Neural cell (in vitro differentiated cells): ENCODE results near the gene DCX. TPM values are rescaled to one million over a fixed set of nuclear protein-coding genes. Genes with fewer than 3 reads are reported as not detected.

Source experiments
- H2AFZ ChIP-seq: fragments of 200-600, 300-800 bp; sonication (generic), shearing (Covaris generic); 2 replicates; pipeline ENCODE4 v1.6.0; 2014; ENCODE audit warnings: low read depth, mild to moderate bottlenecking, antibody characterized with exemption, low read length, moderate library complexity
- H3F3A ChIP-seq: fragments of 200-600 bp; shearing (Covaris generic); 2 replicates; pipeline ENCODE4 v1.6.1; 2016; ENCODE audit warnings: mild to moderate bottlenecking, moderate library complexity, mixed read lengths, antibody characterized with exemption, low read length; ENCODE audit not compliant: insufficient read depth, poor library complexity, severe bottlenecking
- H3K27ac ChIP-seq: fragments of 200-600, 300-800 bp; sonication (generic), shearing (Covaris generic); 2 replicates; pipeline ENCODE4 v1.5.1; 2014; ENCODE audit warnings: mild to moderate bottlenecking, low read length, moderate library complexity
- H3K27me3 ChIP-seq: fragments of 300-800, 200-600 bp; sonication (generic), shearing (Covaris generic); 2 replicates; pipeline ENCODE4 v1.6.0; 2014; ENCODE audit warnings: mild to moderate bottlenecking, low read depth, low read length, moderate library complexity; ENCODE audit not compliant: insufficient read depth
- H3K36me3 ChIP-seq: fragments of 300-800, 200-600 bp; sonication (generic), shearing (Covaris generic); 2 replicates; pipeline ENCODE4 v1.5.1; 2014; ENCODE audit warnings: mild to moderate bottlenecking, antibody characterized with exemption, low read length, moderate library complexity; ENCODE audit not compliant: insufficient read depth
- H3K4me2 ChIP-seq: fragments of 300-800, 200-600 bp; sonication (generic), shearing (Covaris generic); 2 replicates; pipeline ENCODE4 v1.6.0; 2014; ENCODE audit warnings: mild to moderate bottlenecking, low read length
- H3K4me3 ChIP-seq: fragments of 300-800, 200-600 bp; sonication (generic), shearing (Covaris generic); 2 replicates; pipeline ENCODE4 v1.5.1; 2014; ENCODE audit warnings: mild to moderate bottlenecking, low read length, moderate library complexity
- H3K79me2 ChIP-seq: fragments of 200-600 bp; shearing (Covaris generic); replicated peaks from 2 replicates; pipeline ENCODE4 v1.6.0; 2014; ENCODE audit warnings: mild to moderate bottlenecking, low read length, moderate library complexity; ENCODE audit not compliant: insufficient read depth
- H3K9ac ChIP-seq: fragments of 300-800, 200-600 bp; sonication (generic), shearing (Covaris generic); 2 replicates; pipeline ENCODE4 v1.6.1; 2016; ENCODE audit warnings: mild to moderate bottlenecking, low read length, mixed read lengths
- H3K9me2 ChIP-seq: fragments of 200-600 bp; shearing (Covaris generic); 2 replicates; pipeline ENCODE4 v1.6.1; 2016; ENCODE audit warnings: mild to moderate bottlenecking, low read length, mixed read lengths; ENCODE audit not compliant: insufficient read depth
- H3K9me3 ChIP-seq: fragments of 200-600, 300-800 bp; sonication (generic), shearing (Covaris generic); 2 replicates; pipeline ENCODE4 v1.6.1; 2016; ENCODE audit warnings: mild to moderate bottlenecking, mixed run types, low read length, moderate library complexity, mixed read lengths
- H4K20me1 ChIP-seq: fragments of 200-600 bp; shearing (Covaris generic); 2 replicates; pipeline ENCODE4 v1.6.1; 2016; ENCODE audit warnings: mild to moderate bottlenecking, mixed run types; ENCODE audit not compliant: insufficient read depth
- CTCF ChIP-seq: fragments of 450-650 bp; IDR thresholded peaks from 2 replicates; pipeline ENCODE4 v1.5.1; 2014; ENCODE audit warnings: antibody characterized with exemption, mild to moderate bottlenecking, moderate library complexity; ENCODE audit not compliant: poor library complexity, severe bottlenecking
- EP300 ChIP-seq: fragments of 450-650 bp; conservative IDR thresholded peaks from 2 replicates; pipeline ENCODE4 v1.6.1; 2014; ENCODE audit warnings: antibody characterized with exemption, mild to moderate bottlenecking, moderate library complexity; ENCODE audit not compliant: poor library complexity, severe bottlenecking
- EZH2 ChIP-seq: fragments of 200-600, 300-800 bp; shearing (Covaris generic), sonication (generic); IDR thresholded peaks from 2 replicates; pipeline ENCODE4 v1.6.1; 2014; ENCODE audit warnings: antibody characterized with exemption, low read length, borderline replicate concordance, mild to moderate bottlenecking; ENCODE audit not compliant: insufficient read depth, poor library complexity, severe bottlenecking
- MXI1 ChIP-seq: fragments of 450-650 bp; conservative IDR thresholded peaks from 2 replicates; pipeline ENCODE4 v1.6.1; 2014; ENCODE audit warnings: antibody characterized with exemption, mild to moderate bottlenecking; ENCODE audit not compliant: poor library complexity, severe bottlenecking
- POLR2AphosphoS5 ChIP-seq: IDR thresholded peaks from 2 replicates; pipeline ENCODE4 v1.6.1; 2012
- RAD21 ChIP-seq: fragments of 450-650 bp; conservative IDR thresholded peaks from 2 replicates; pipeline ENCODE4 v1.6.1; 2014; ENCODE audit warnings: antibody characterized with exemption, mild to moderate bottlenecking, moderate library complexity
- REST ChIP-seq: IDR thresholded peaks from 2 replicates; pipeline ENCODE4 v1.6.1; 2012; ENCODE audit warnings: borderline replicate concordance
- SMC3 ChIP-seq: fragments of 450-650 bp; conservative IDR thresholded peaks from 2 replicates; pipeline ENCODE4 v1.6.1; 2014; ENCODE audit warnings: antibody characterized with exemption, mild to moderate bottlenecking, moderate library complexity; ENCODE audit not compliant: poor library complexity
- TAF1 ChIP-seq: IDR thresholded peaks from 2 replicates; pipeline ENCODE4 v1.6.1; 2012; ENCODE audit warnings: low read depth
- polyA plus RNA-seq: library from polyadenylated mRNA; depleted of rRNA; stranded (reverse); fragments of >200 nt; gene quantifications from 2 replicates; pipeline ENCODE4 v1.2.3, GENCODE V29; 2014

DCX gene
- polyA plus RNA-seq, 1 donor from 2014 or later, result 180 TPM

- Histone ChIP-seq H3K9me2 (no peaks in the 10 kb centered on the region), H3K36me3 (no peaks in the 10 kb centered on the region), H3K9me3 (no peaks in the 10 kb centered on the region), H3K27ac (no peak overlapping the region), H3K4me2 (no peak overlapping the region), H2AFZ (no peak overlapping the region), H3K4me3 (no peak overlapping the region), H3K27me3 (no peaks in the 10 kb centered on the region), H4K20me1 (no peaks in the 10 kb centered on the region), H3K79me2 (no peaks in the 10 kb centered on the region), H3F3A (no peaks in the 10 kb centered on the region), H3K9ac (no peak overlapping the region)
- no peak for TF ChIP-seq CTCF
- TF ChIP-seq RAD21, result no peak
- TF ChIP-seq EZH2, result no peak
- TF ChIP-seq POLR2AphosphoS5, result no peak
- TF ChIP-seq MXI1, result no peak
- no peak for TF ChIP-seq EP300
- no peak for TF ChIP-seq TAF1
- no peak for TF ChIP-seq REST
- TF ChIP-seq SMC3, result no peak
Measured at GRCh38 chrX:111288841-111289240, 123.2 kb downstream of the DCX start.

- no peaks in the 10 kb centered on the region for H3K27me3 ChIP-seq
- no peaks in the 10 kb centered on the region for H3F3A ChIP-seq
- no peaks in the 10 kb centered on the region for H3K9me2 ChIP-seq
- H3K9me3 ChIP-seq, result no peaks in the 10 kb centered on the region
- no peak overlapping the region for H2AFZ ChIP-seq
- H4K20me1 ChIP-seq, result no peaks in the 10 kb centered on the region
- no peak overlapping the region for H3K9ac ChIP-seq
- no peak overlapping the region for H3K27ac ChIP-seq
- no peaks in the 10 kb centered on the region for H3K36me3 ChIP-seq
- no peaks in the 10 kb centered on the region for H3K79me2 ChIP-seq
- TF ChIP-seq SMC3, result no peak
- TF ChIP-seq EZH2, result no peak
- no peak for TF ChIP-seq REST
- TF ChIP-seq MXI1, result no peak
- no peak for TF ChIP-seq CTCF
- no peak for TF ChIP-seq POLR2AphosphoS5
- no peak for TF ChIP-seq TAF1
- no peak for TF ChIP-seq EP300
- TF ChIP-seq RAD21, result no peak
- no peak overlapping the region for H3K4me2 ChIP-seq
- no peak overlapping the region for H3K4me3 ChIP-seq
Measured at GRCh38 chrX:111284631-111285293, 127.2 kb downstream of the DCX start.
